ENCODE results near the gene TCERG1.
A peak's percentile ranks its signal among the peaks of the same experiment; 100 is the strongest.

Gene TCERG1

GRCh38 chr5:146440353-146440752 lies 6.8 kb upstream of the TCERG1 start:
- H3K4me3 Mint-ChIP-seq, result no peak overlapping the region
- DNase-seq (ENCODE audit: low spot score in 2 of 2) (no peak), ATAC-seq (ENCODE audit: low read depth) (no peak)
- H3K27me3 Mint-ChIP-seq, result peaks cover 7% of the 10 kb centered on the region
- no peaks in the 10 kb centered on the region for H3K36me3 Mint-ChIP-seq
- H3K27ac Mint-ChIP-seq, result no peak overlapping the region
- no peaks in the 10 kb centered on the region for H3K9me3 Mint-ChIP-seq
- no peaks in the 10 kb centered on the region for H3K4me1 Mint-ChIP-seq

- DNase-seq (ENCODE audit: low spot score in 2 of 2), result no peak
- no peak for ATAC-seq (ENCODE audit: low read depth)
- Mint-ChIP-seq H3K27ac (no peak overlapping the region), H3K9me3 (no peaks in the 10 kb centered on the region), H3K36me3 (no peaks in the 10 kb centered on the region), H3K27me3 (peaks cover 7% of the 10 kb centered on the region), H3K4me1 (no peaks in the 10 kb centered on the region), H3K4me3 (no peak overlapping the region)
Measured at GRCh38 chr5:146440870-146441495, 6.2 kb upstream of the TCERG1 start.

- no peak overlapping the region for H3K27ac Mint-ChIP-seq
Measured at GRCh38 chr5:146441896-146442295, 5.2 kb upstream of the TCERG1 start.

GRCh38 chr5:146447734-146448380 lies 724 bp downstream of the TCERG1 start:
- H3K36me3 Mint-ChIP-seq, result no peaks in the 10 kb centered on the region
- DNase-seq (ENCODE audit: low spot score in 2 of 2), result no peak
- H3K4me1 Mint-ChIP-seq, result peaks cover 25% of the 10 kb centered on the region

More at GRCh38 chr5:146441896-146442295, 5.2 kb upstream of the TCERG1 start:
- DNase-seq (ENCODE audit: low spot score in 2 of 2) (no peak), ATAC-seq (ENCODE audit: low read depth) (no peak)
- H3K4me1 Mint-ChIP-seq, result no peaks in the 10 kb centered on the region
- no peaks in the 10 kb centered on the region for H3K36me3 Mint-ChIP-seq
- no peaks in the 10 kb centered on the region for H3K9me3 Mint-ChIP-seq
- H3K27me3 Mint-ChIP-seq, result peaks cover 5% of the 10 kb centered on the region
- no peak overlapping the region for H3K4me3 Mint-ChIP-seq

GRCh38 chr5:146448783-146449519 lies 1.8 kb downstream of the TCERG1 start:
- Mint-ChIP-seq H3K27ac (no peak overlapping the region), H3K27me3 (no peaks in the 10 kb centered on the region), H3K4me3 (peak overlapping the region; percentile 96), H3K36me3 (no peaks in the 10 kb centered on the region), H3K4me1 (peaks cover 27% of the 10 kb centered on the region), H3K9me3 (no peaks in the 10 kb centered on the region)
- no peak for ATAC-seq (ENCODE audit: low read depth)
- DNase-seq (ENCODE audit: low spot score in 2 of 2), result no peak

More at GRCh38 chr5:146447734-146448380, 724 bp downstream of the TCERG1 start:
- Mint-ChIP-seq H3K27ac (peak overlapping the region; percentile 94), H3K27me3 (no peaks in the 10 kb centered on the region), H3K9me3 (no peaks in the 10 kb centered on the region), H3K4me3 (peak overlapping the region; percentile 96)
- peak; percentile 32 for ATAC-seq (ENCODE audit: low read depth)

- Mint-ChIP-seq H3K36me3 (peaks cover 2% of the 10 kb centered on the region), H3K27ac (peak overlapping the region; percentile 6), H3K9me3 (no peaks in the 10 kb centered on the region), H3K4me1 (peaks cover 30% of the 10 kb centered on the region), H3K4me3 (no peak overlapping the region), H3K27me3 (no peaks in the 10 kb centered on the region)
- DNase-seq (ENCODE audit: low spot score in 2 of 2), result no peak
- ATAC-seq (ENCODE audit: low read depth), result no peak
Measured at GRCh38 chr5:146450002-146450401, 2.9 kb downstream of the TCERG1 start.

- DNase-seq (ENCODE audit: low spot score in 2 of 2) (no peak), ATAC-seq (ENCODE audit: low read depth) (no peak)
- no peaks in the 10 kb centered on the region for H3K9me3 Mint-ChIP-seq
- no peak overlapping the region for H3K27ac Mint-ChIP-seq
- H3K4me3 Mint-ChIP-seq, result no peak overlapping the region
- H3K36me3 Mint-ChIP-seq, result peaks cover 2% of the 10 kb centered on the region
- H3K27me3 Mint-ChIP-seq, result no peaks in the 10 kb centered on the region
- peaks cover 30% of the 10 kb centered on the region for H3K4me1 Mint-ChIP-seq
Measured at GRCh38 chr5:146451411-146451810, 4.3 kb downstream of the TCERG1 start.

GRCh38 chr5:146457431-146457830 lies 10.3 kb downstream of the TCERG1 start:
- no peak overlapping the region for H3K27ac Mint-ChIP-seq
- H3K9me3 Mint-ChIP-seq, result no peaks in the 10 kb centered on the region
- no peak for ATAC-seq (ENCODE audit: low read depth)
- H3K36me3 Mint-ChIP-seq, result peaks cover 15% of the 10 kb centered on the region
- H3K4me3 Mint-ChIP-seq, result no peak overlapping the region
- H3K4me1 Mint-ChIP-seq, result peaks cover 8% of the 10 kb centered on the region
- DNase-seq (ENCODE audit: low spot score in 2 of 2), result no peak
- H3K27me3 Mint-ChIP-seq, result no peaks in the 10 kb centered on the region

- Mint-ChIP-seq H3K4me3 (no peak overlapping the region), H3K4me1 (peaks cover 11% of the 10 kb centered on the region), H3K27ac (no peak overlapping the region), H3K9me3 (no peaks in the 10 kb centered on the region), H3K27me3 (no peaks in the 10 kb centered on the region), H3K36me3 (peaks cover 27% of the 10 kb centered on the region)
- ATAC-seq (ENCODE audit: low read depth), result no peak
- DNase-seq (ENCODE audit: low spot score in 2 of 2), result no peak
Measured at GRCh38 chr5:146458894-146459293, 11.8 kb downstream of the TCERG1 start.

GRCh38 chr5:146461319-146461718 lies 14.2 kb downstream of the TCERG1 start:
- ATAC-seq (ENCODE audit: low read depth) (no peak), DNase-seq (ENCODE audit: low spot score in 2 of 2) (no peak)
- Mint-ChIP-seq H3K27me3 (no peaks in the 10 kb centered on the region), H3K9me3 (no peaks in the 10 kb centered on the region), H3K36me3 (peaks cover 39% of the 10 kb centered on the region), H3K4me1 (peaks cover 14% of the 10 kb centered on the region), H3K27ac (no peak overlapping the region), H3K4me3 (no peak overlapping the region)

- DNase-seq (ENCODE audit: low spot score in 2 of 2), result no peak
- no peak for ATAC-seq (ENCODE audit: low read depth)
- Mint-ChIP-seq H3K4me1 (peaks cover 14% of the 10 kb centered on the region), H3K27me3 (no peaks in the 10 kb centered on the region), H3K36me3 (peaks cover 39% of the 10 kb centered on the region), H3K4me3 (no peak overlapping the region), H3K9me3 (no peaks in the 10 kb centered on the region), H3K27ac (peak overlapping the region; percentile 75)
Measured at GRCh38 chr5:146463446-146463845, 16.3 kb downstream of the TCERG1 start.

GRCh38 chr5:146466521-146467349 lies 19.6 kb downstream of the TCERG1 start:
- Mint-ChIP-seq H3K36me3 (peaks cover 35% of the 10 kb centered on the region), H3K9me3 (no peaks in the 10 kb centered on the region), H3K27ac (peak overlapping the region; percentile 39), H3K4me3 (no peak overlapping the region), H3K27me3 (no peaks in the 10 kb centered on the region), H3K4me1 (peaks cover 11% of the 10 kb centered on the region)
- no peak for ATAC-seq (ENCODE audit: low read depth)
- no peak for DNase-seq (ENCODE audit: low spot score in 2 of 2)

- H3K36me3 Mint-ChIP-seq, result peaks cover 41% of the 10 kb centered on the region
Measured at GRCh38 chr5:146467760-146468159, 20.6 kb downstream of the TCERG1 start.

GRCh38 chr5:146474065-146474464 lies 26.9 kb downstream of the TCERG1 start:
- DNase-seq (ENCODE audit: low spot score in 2 of 2) (no peak), ATAC-seq (ENCODE audit: low read depth) (no peak)
- no peaks in the 10 kb centered on the region for H3K27me3 Mint-ChIP-seq
- H3K4me1 Mint-ChIP-seq, result peaks cover 5% of the 10 kb centered on the region
- H3K9me3 Mint-ChIP-seq, result no peaks in the 10 kb centered on the region
- H3K36me3 Mint-ChIP-seq, result peaks cover 42% of the 10 kb centered on the region
- no peak overlapping the region for H3K27ac Mint-ChIP-seq
- H3K4me3 Mint-ChIP-seq, result no peak overlapping the region

More at GRCh38 chr5:146467760-146468159, 20.6 kb downstream of the TCERG1 start:
- H3K4me3 Mint-ChIP-seq, result no peak overlapping the region
- H3K27me3 Mint-ChIP-seq, result no peaks in the 10 kb centered on the region
- DNase-seq (ENCODE audit: low spot score in 2 of 2) (no peak), ATAC-seq (ENCODE audit: low read depth) (no peak)
- H3K9me3 Mint-ChIP-seq, result no peaks in the 10 kb centered on the region
- no peak overlapping the region for H3K27ac Mint-ChIP-seq
- peaks cover 11% of the 10 kb centered on the region for H3K4me1 Mint-ChIP-seq

All from memory B cell (primary cell).